SK-N-SH (cell line): Measurements from ENCODE around the gene MAST2.

ENCODE experiments used
- RAD21 ChIP-seq: IDR thresholded peaks from 2 replicates; pipeline ENCODE4 v1.6.1; 2012; ENCODE audit warnings: mild to moderate bottlenecking, low read length
- RXRA ChIP-seq: IDR thresholded peaks from 2 replicates; pipeline ENCODE4 v1.4.0; 2012; ENCODE audit warnings: low read depth, mild to moderate bottlenecking, borderline replicate concordance
- TF ChIP-seq, protein P1 (sequence below): IDR thresholded peaks from 2 replicates; pipeline ENCODE4; 2012

DNA sequence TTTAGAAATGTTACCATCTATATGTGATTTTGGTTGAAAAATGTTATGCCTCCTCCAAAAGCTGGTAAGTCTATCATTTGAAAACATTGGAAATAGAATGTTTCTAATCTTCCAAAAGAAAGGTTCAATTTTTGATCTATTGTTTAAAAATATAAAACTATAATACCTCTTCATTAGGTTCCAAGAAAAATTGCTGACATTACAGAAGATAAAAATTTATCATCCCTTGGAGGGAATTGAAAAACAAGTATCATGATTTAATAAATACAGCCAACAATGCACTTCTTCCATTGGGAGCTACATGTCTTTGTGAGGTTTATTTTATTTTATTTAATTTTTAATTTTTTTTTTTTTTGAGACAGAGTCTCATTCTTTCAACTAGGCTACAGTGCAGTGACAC lies 180.6 kb downstream of the MAST2 start:
- TF ChIP-seq, protein P1, sequence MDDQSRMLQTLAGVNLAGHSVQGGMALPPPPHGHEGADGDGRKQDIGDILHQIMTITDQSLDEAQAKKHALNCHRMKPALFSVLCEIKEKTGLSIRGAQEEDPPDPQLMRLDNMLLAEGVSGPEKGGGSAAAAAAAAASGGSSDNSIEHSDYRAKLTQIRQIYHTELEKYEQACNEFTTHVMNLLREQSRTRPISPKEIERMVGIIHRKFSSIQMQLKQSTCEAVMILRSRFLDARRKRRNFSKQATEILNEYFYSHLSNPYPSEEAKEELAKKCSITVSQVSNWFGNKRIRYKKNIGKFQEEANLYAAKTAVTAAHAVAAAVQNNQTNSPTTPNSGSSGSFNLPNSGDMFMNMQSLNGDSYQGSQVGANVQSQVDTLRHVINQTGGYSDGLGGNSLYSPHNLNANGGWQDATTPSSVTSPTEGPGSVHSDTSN = no peak
- TF ChIP-seq RAD21 (no peak), RXRA (no peak)
